Measurements from ENCODE around the gene AGBL5.

DNA sequence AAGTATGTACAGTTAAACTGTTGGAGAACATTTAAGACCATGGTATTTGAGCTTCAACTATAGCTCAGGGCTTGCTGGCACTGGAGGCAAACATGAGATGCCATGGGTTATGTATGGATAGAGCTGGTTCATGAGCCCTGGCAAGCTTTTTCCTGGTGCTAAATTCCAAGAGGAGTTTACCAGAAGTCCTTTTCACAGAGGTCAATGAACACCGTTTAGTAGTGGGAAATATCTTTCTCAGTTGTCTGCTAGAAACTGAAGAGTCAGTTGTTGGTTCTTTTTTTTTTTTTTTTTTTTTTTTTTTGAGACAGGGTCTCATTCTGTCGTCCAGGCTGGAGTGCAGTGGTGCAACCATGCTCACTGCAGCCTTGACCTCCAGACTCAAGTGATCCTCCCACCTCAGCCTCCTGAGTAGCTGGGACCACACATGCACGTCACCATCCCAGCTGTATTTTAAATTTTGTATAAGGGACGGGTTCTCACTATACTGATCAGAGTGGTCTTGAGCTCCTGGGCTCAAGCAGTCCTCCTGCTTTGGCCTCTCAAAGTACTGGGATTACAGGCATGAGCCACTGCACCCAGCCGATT lies 36.4 kb downstream of the AGBL5 start:
- TF ChIP-seq, protein P1, sequence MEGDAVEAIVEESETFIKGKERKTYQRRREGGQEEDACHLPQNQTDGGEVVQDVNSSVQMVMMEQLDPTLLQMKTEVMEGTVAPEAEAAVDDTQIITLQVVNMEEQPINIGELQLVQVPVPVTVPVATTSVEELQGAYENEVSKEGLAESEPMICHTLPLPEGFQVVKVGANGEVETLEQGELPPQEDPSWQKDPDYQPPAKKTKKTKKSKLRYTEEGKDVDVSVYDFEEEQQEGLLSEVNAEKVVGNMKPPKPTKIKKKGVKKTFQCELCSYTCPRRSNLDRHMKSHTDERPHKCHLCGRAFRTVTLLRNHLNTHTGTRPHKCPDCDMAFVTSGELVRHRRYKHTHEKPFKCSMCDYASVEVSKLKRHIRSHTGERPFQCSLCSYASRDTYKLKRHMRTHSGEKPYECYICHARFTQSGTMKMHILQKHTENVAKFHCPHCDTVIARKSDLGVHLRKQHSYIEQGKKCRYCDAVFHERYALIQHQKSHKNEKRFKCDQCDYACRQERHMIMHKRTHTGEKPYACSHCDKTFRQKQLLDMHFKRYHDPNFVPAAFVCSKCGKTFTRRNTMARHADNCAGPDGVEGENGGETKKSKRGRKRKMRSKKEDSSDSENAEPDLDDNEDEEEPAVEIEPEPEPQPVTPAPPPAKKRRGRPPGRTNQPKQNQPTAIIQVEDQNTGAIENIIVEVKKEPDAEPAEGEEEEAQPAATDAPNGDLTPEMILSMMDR (IDR thresholded peaks at IDR 0.05) = no peak
- TF ChIP-seq BHLHE40 (IDR thresholded peaks at IDR 0.05; ENCODE audit: low read depth, low read length) (no peak), POLR2A (IDR thresholded peaks at IDR 0.05; ENCODE audit: low read length) (no peak), GATA3 (IDR thresholded peaks at IDR 0.05; ENCODE audit: borderline replicate concordance) (no peak), EP300 (IDR thresholded peaks at IDR 0.05) (no peak), NFE2L2 (conservative IDR thresholded peaks at IDR 0.05; ENCODE audit: low read length) (no peak), JUN (IDR thresholded peaks at IDR 0.05) (no peak), FOXS1 (CRISPR knock-in tag; IDR thresholded peaks at IDR 0.05) (no peak), CHD2 (IDR thresholded peaks at IDR 0.05; ENCODE audit: low read length, partially characterized antibody) (no peak), HOXA7 (CRISPR knock-in tag; IDR thresholded peaks at IDR 0.05) (no peak), FOSB (CRISPR knock-in tag; IDR thresholded peaks at IDR 0.05) (no peak), MAZ (IDR thresholded peaks at IDR 0.05; ENCODE audit: borderline replicate concordance, low read depth, low read length) (no peak)
- TF ChIP-seq, protein P2, sequence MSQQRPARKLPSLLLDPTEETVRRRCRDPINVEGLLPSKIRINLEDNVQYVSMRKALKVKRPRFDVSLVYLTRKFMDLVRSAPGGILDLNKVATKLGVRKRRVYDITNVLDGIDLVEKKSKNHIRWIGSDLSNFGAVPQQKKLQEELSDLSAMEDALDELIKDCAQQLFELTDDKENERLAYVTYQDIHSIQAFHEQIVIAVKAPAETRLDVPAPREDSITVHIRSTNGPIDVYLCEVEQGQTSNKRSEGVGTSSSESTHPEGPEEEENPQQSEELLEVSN (IDR thresholded peaks at IDR 0.05; ENCODE audit: borderline replicate concordance, low read depth) = no peak
- TF ChIP-seq, protein P3, sequence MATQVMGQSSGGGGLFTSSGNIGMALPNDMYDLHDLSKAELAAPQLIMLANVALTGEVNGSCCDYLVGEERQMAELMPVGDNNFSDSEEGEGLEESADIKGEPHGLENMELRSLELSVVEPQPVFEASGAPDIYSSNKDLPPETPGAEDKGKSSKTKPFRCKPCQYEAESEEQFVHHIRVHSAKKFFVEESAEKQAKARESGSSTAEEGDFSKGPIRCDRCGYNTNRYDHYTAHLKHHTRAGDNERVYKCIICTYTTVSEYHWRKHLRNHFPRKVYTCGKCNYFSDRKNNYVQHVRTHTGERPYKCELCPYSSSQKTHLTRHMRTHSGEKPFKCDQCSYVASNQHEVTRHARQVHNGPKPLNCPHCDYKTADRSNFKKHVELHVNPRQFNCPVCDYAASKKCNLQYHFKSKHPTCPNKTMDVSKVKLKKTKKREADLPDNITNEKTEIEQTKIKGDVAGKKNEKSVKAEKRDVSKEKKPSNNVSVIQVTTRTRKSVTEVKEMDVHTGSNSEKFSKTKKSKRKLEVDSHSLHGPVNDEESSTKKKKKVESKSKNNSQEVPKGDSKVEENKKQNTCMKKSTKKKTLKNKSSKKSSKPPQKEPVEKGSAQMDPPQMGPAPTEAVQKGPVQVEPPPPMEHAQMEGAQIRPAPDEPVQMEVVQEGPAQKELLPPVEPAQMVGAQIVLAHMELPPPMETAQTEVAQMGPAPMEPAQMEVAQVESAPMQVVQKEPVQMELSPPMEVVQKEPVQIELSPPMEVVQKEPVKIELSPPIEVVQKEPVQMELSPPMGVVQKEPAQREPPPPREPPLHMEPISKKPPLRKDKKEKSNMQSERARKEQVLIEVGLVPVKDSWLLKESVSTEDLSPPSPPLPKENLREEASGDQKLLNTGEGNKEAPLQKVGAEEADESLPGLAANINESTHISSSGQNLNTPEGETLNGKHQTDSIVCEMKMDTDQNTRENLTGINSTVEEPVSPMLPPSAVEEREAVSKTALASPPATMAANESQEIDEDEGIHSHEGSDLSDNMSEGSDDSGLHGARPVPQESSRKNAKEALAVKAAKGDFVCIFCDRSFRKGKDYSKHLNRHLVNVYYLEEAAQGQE (IDR thresholded peaks at IDR 0.05) = no peak
